ENCODE measurements around the gene IER3IP1.

The IER3IP1 gene

DNA sequence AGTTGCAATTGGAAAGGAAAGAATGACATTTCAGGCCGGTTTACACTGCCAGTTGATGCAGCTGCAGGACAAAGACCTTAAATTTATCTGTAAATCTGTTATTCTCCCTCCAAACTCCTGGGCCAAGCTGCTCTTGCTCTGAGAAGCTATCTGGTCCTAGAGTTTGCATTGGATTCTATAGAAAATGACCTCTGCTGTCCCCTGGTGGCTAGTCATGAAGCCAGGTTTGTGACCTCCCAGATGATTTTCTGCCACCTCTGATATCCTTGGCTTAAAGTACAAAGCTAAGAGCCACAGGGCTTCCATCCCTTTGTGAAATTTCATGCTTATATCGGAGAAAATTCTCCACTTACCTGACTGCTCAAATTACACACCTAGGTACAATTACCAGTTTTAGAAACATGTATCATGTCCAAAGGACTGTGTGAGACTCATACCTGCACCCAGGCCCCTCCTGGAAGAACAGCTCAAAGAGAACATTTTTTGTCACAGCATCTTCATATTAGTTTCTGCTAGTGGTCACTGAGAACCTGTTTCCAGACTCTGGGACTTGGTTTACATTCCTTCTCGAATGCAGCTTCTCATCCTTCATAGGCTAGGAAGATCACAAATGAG, 28.9 kb upstream of the IER3IP1 start:
- TF ChIP-seq SIN3A (IDR thresholded peaks at IDR 0.05; ENCODE audit: borderline replicate concordance, insufficient read depth, low read length) (no peak), FOXP2 (optimal IDR thresholded peaks at IDR 0.05; ENCODE audit: borderline replicate concordance, extremely low read depth, extremely low read length, insufficient read depth) (no peak), POLR2AphosphoS5 (IDR thresholded peaks at IDR 0.05; ENCODE audit: low read depth, low read length) (no peak)
- TF ChIP-seq, protein P1, sequence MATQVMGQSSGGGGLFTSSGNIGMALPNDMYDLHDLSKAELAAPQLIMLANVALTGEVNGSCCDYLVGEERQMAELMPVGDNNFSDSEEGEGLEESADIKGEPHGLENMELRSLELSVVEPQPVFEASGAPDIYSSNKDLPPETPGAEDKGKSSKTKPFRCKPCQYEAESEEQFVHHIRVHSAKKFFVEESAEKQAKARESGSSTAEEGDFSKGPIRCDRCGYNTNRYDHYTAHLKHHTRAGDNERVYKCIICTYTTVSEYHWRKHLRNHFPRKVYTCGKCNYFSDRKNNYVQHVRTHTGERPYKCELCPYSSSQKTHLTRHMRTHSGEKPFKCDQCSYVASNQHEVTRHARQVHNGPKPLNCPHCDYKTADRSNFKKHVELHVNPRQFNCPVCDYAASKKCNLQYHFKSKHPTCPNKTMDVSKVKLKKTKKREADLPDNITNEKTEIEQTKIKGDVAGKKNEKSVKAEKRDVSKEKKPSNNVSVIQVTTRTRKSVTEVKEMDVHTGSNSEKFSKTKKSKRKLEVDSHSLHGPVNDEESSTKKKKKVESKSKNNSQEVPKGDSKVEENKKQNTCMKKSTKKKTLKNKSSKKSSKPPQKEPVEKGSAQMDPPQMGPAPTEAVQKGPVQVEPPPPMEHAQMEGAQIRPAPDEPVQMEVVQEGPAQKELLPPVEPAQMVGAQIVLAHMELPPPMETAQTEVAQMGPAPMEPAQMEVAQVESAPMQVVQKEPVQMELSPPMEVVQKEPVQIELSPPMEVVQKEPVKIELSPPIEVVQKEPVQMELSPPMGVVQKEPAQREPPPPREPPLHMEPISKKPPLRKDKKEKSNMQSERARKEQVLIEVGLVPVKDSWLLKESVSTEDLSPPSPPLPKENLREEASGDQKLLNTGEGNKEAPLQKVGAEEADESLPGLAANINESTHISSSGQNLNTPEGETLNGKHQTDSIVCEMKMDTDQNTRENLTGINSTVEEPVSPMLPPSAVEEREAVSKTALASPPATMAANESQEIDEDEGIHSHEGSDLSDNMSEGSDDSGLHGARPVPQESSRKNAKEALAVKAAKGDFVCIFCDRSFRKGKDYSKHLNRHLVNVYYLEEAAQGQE (IDR thresholded peaks at IDR 0.05; ENCODE audit: insufficient read depth in 1 of 2, low read depth in 2 of 2, low read length in 2 of 2) = no peak

DNA sequence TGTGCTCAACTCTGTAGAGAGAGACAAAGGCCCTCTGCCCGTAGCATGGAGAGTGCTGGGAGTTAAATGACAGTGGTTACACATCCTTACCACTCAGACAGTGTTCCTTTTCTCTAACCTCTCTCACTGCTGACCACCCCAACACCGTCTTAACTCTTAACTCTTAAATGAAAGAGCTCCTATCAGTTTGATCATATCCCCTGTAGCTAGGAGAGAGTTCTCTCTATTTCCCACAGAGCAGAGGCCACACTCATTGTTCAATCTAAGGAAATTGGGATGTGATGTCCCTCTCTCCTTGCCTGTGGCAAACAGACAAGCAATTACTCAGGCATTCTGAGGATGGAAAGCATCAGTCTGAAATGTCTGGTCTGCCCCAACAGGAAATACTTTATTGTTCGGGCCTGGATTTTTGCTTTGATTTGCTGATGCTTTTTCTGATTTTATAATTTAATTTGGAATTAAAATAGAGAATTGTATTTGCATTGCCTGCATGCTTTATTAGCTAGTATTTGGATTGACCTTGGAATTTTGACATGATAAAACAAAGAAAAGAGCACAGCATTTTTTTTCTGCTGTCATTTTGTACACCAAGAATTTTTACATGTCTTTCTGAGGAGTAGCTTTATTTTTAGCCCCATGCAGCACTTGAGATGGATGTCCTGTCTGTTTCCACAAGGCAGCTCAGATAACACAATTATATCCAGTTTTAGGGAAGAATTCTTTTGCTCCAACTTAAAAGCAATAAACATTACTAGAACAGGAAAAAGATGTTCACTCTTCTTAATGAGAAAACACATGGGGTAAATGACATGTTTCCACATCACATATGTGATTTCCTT, 27.7 kb upstream of the IER3IP1 start:
- TF ChIP-seq POLR2AphosphoS5 (IDR thresholded peaks at IDR 0.05; ENCODE audit: low read depth, low read length) (no peak), SIN3A (IDR thresholded peaks at IDR 0.05; ENCODE audit: borderline replicate concordance, insufficient read depth, low read length) (no peak)

DNA sequence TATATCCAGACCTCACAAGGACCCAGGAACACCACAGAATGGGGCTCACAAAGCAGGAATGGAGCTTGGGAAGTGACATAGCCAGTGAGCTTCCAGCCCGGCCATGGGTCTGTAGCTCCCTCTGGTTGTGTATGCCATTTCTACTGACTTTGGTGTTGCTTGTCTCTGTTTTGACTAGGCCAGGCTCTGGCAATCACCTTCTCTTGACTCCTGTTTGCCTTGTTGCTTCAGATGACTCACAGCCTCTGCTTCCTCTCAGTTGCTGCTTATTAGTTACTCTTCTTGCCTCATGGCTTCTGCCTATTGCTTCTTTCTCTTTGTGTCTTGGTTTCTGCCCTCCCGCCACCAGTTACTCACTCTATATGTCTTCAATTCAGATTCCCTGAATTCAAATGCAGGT, 15.8 kb upstream of the IER3IP1 start:
- no peak for TF ChIP-seq POLR2AphosphoS5 (IDR thresholded peaks at IDR 0.05; ENCODE audit: low read depth, low read length)

DNA sequence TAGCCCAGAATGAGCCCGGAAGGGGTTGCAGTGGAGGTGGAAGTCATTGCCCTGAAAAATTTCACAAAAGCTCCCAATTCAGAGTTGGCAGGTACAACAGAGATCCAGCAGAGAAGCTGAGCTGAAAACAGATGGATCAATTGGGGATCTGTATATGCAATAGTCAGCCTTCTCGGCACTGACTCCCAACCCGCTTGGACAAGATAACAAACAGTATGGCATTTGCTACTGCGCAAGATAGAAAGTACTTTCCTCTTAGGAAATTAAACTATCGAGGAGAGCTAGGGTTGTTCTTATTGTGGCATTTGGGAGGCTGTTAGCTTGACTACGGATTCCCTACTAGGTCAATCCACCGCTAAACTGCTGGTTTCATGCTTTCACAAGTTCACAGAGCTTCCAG, 11.6 kb upstream of the IER3IP1 start:
- no peak for TF ChIP-seq SIN3A (IDR thresholded peaks at IDR 0.05; ENCODE audit: borderline replicate concordance, insufficient read depth, low read length)
- TF ChIP-seq TAF1 (IDR thresholded peaks at IDR 0.05; ENCODE audit: borderline replicate concordance, insufficient read depth, low read length) = no peak
- TF ChIP-seq POLR2AphosphoS5 (IDR thresholded peaks at IDR 0.05; ENCODE audit: low read depth, low read length) = no peak
- TF ChIP-seq FOXP2 (optimal IDR thresholded peaks at IDR 0.05; ENCODE audit: borderline replicate concordance, extremely low read depth, extremely low read length, insufficient read depth) = no peak
- TF ChIP-seq, protein P1 (IDR thresholded peaks at IDR 0.05; ENCODE audit: insufficient read depth in 1 of 2, low read depth in 2 of 2, low read length in 2 of 2) = no peak

DNA sequence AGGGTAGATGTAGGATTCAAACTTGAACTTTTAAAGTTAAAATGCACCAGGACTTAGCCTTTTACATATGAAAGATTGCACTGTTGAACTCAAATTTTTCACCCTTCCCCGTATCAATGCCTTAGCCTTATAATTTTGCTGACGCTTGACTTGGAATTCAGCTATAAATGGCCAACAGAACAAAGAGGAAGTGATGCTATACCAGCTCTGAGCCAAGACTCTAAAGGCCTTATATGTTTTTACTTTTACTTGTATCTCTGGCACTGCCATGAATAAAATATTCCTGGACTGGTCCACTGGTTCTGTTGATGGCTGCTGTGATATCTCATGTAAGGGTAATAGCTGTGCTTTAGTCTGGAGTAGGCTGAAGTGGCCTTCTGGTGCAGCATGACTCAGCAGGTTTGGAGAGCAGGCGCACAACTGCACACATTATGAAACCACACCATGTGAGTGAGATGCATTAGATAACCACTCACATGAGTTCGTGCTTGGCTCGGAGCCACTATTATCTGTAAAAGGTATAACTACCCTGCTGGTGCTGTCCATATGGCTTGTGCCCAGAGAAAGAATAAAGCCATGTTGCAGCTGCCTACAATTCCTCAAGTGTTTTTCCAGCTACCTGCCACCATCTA, 8.4 kb upstream of the IER3IP1 start:
- TF ChIP-seq TAF1 (IDR thresholded peaks at IDR 0.05; ENCODE audit: borderline replicate concordance, insufficient read depth, low read length) (no peak), FOXP2 (optimal IDR thresholded peaks at IDR 0.05; ENCODE audit: borderline replicate concordance, extremely low read depth, extremely low read length, insufficient read depth) (no peak), POLR2AphosphoS5 (IDR thresholded peaks at IDR 0.05; ENCODE audit: low read depth, low read length) (no peak), SIN3A (IDR thresholded peaks at IDR 0.05; ENCODE audit: borderline replicate concordance, insufficient read depth, low read length) (no peak)
- TF ChIP-seq, protein P1 (IDR thresholded peaks at IDR 0.05; ENCODE audit: insufficient read depth in 1 of 2, low read depth in 2 of 2, low read length in 2 of 2) = no peak

DNA sequence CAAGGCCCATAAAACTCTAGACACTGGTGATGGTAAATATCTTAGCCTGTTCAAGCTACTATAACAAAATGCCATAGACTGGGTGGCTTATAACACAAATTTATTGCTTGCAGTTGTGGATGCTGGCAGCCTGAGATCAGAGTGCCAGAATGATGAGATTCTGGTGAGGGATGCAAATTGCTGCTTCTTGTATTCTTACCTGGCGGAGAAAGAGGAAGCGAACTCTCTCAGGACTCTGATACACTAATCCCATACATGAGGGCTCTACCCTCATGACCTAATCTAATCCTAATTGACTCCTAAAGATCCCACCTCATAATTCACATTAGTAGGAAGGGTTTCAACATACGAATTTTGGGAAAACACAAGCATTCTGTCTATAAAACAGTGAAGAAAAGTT, 4.6 kb upstream of the IER3IP1 start:
- TF ChIP-seq TAF1 (IDR thresholded peaks at IDR 0.05; ENCODE audit: borderline replicate concordance, insufficient read depth, low read length) (no peak), SIN3A (IDR thresholded peaks at IDR 0.05; ENCODE audit: borderline replicate concordance, insufficient read depth, low read length) (no peak), FOXP2 (optimal IDR thresholded peaks at IDR 0.05; ENCODE audit: borderline replicate concordance, extremely low read depth, extremely low read length, insufficient read depth) (no peak), POLR2AphosphoS5 (IDR thresholded peaks at IDR 0.05; ENCODE audit: low read depth, low read length) (no peak)
- TF ChIP-seq, protein P1 (IDR thresholded peaks at IDR 0.05; ENCODE audit: insufficient read depth in 1 of 2, low read depth in 2 of 2, low read length in 2 of 2) = no peak

Measured in PFSK-1 (cell line).